ENCODE measurements around the gene RPGRIP1L. TPM values are rescaled to one million over a fixed set of nuclear protein-coding genes. Genes with fewer than 3 reads are reported as not detected.

RPGRIP1L gene
- total and polyA plus RNA-seq, 2 donors from 2014 or later = 4.3 to 10.2 TPM

DNA sequence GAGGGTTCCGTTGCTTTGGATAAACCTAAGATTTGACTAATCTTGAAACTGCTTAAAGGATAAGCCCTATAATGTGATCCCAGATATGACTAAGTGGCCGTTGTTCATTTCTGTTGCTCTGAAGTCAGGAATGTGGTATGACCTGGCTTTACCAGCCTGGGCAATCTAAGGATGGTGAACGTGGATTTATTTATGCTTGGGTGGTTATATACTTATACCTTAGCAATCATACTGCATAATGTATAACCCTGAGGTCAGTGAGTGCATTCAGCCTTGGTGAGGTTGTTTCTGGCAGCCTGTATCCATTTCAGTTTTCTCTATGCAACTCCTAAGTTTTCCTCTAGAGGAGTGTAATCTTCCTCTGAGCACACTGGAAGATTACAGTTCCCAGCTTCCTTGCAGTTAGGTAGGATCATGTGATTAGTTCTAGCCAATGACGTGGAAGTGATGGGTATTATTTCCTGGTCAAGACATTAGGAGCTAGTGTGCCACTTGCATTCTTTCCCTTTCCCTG is 42.2 kb upstream of the RPGRIP1L start:
- H3K36me3 ChIP-seq (ENCODE audit: control insufficient read depth in 2 of 3, insufficient read depth in 3 of 3, low read length in 3 of 3) = no peaks in the 10 kb centered on the region
- FAIRE-seq = no peak
- no peak for DNase-seq
- no peaks in the 10 kb centered on the region for H3K9me3 ChIP-seq (ENCODE audit: control insufficient read depth in 2 of 3, insufficient read depth in 1 of 3, low read length in 3 of 3)
- intact Hi-C loops (cut with DNase I) = no loop called here
- H3K27me3 ChIP-seq (ENCODE audit: control insufficient read depth, insufficient read depth, low read length) = no peaks in the 10 kb centered on the region
- H3K4me3 ChIP-seq (ENCODE audit: low read length in 3 of 3) = no peak overlapping the region
- no peak overlapping the region for H3K9ac ChIP-seq (ENCODE audit: low read length in 3 of 3)
- TF ChIP-seq, protein P1, sequence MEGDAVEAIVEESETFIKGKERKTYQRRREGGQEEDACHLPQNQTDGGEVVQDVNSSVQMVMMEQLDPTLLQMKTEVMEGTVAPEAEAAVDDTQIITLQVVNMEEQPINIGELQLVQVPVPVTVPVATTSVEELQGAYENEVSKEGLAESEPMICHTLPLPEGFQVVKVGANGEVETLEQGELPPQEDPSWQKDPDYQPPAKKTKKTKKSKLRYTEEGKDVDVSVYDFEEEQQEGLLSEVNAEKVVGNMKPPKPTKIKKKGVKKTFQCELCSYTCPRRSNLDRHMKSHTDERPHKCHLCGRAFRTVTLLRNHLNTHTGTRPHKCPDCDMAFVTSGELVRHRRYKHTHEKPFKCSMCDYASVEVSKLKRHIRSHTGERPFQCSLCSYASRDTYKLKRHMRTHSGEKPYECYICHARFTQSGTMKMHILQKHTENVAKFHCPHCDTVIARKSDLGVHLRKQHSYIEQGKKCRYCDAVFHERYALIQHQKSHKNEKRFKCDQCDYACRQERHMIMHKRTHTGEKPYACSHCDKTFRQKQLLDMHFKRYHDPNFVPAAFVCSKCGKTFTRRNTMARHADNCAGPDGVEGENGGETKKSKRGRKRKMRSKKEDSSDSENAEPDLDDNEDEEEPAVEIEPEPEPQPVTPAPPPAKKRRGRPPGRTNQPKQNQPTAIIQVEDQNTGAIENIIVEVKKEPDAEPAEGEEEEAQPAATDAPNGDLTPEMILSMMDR (IDR thresholded peaks at IDR 0.05; ENCODE audit: borderline replicate concordance, extremely low read depth, insufficient read depth) = no peak
- no peak overlapping the region for H3K27ac ChIP-seq (ENCODE audit: low read depth in 2 of 2, low read length in 2 of 2)
- H3K4me1 ChIP-seq (ENCODE audit: control insufficient read depth in 2 of 3, insufficient read depth in 2 of 3, low read depth in 1 of 3, low read length in 3 of 3) = peaks cover 0 to 6% (median 3%) of the 10 kb centered on the region in 3 donors

GRCh38 chr16:53745086-53745485 is 41.4 kb upstream of the RPGRIP1L start:
- H3K9me3 ChIP-seq (ENCODE audit: control insufficient read depth in 2 of 3, insufficient read depth in 1 of 3, low read length in 3 of 3) = no peaks in the 10 kb centered on the region
- no peak overlapping the region for H3K4me3 ChIP-seq (ENCODE audit: low read length in 3 of 3)
- intact Hi-C loops (cut with DNase I) = no loop called here
- TF ChIP-seq, protein P1 (IDR thresholded peaks at IDR 0.05; ENCODE audit: borderline replicate concordance, extremely low read depth, insufficient read depth) = no peak
- H3K27me3 ChIP-seq (ENCODE audit: control insufficient read depth, insufficient read depth, low read length) = no peaks in the 10 kb centered on the region
- H3K9ac ChIP-seq (ENCODE audit: low read length in 3 of 3) = no peak overlapping the region
- H3K4me1 ChIP-seq (ENCODE audit: control insufficient read depth in 2 of 3, insufficient read depth in 2 of 3, low read depth in 1 of 3, low read length in 3 of 3) = peaks cover 0 to 6% (median 3%) of the 10 kb centered on the region in 3 donors
- no peak overlapping the region for H3K27ac ChIP-seq (ENCODE audit: low read depth in 2 of 2, low read length in 2 of 2)
- FAIRE-seq (no peak), DNase-seq (no peak)
- H3K36me3 ChIP-seq (ENCODE audit: control insufficient read depth in 2 of 3, insufficient read depth in 3 of 3, low read length in 3 of 3) = no peaks in the 10 kb centered on the region

- H3K36me3 ChIP-seq (ENCODE audit: control insufficient read depth in 2 of 3, insufficient read depth in 3 of 3, low read length in 3 of 3) = no peaks in the 10 kb centered on the region
- H3K9me3 ChIP-seq (ENCODE audit: control insufficient read depth in 2 of 3, insufficient read depth in 1 of 3, low read length in 3 of 3) = no peaks in the 10 kb centered on the region
- no peaks in the 10 kb centered on the region for H3K27me3 ChIP-seq (ENCODE audit: control insufficient read depth, insufficient read depth, low read length)
- H3K4me1 ChIP-seq (ENCODE audit: control insufficient read depth in 2 of 3, insufficient read depth in 2 of 3, low read depth in 1 of 3, low read length in 3 of 3) = peaks cover 0 to 6% (median 3%) of the 10 kb centered on the region in 3 donors
- intact Hi-C loops (cut with DNase I) = no loop called here
- no peak for FAIRE-seq
- TF ChIP-seq, protein P1 (IDR thresholded peaks at IDR 0.05; ENCODE audit: borderline replicate concordance, extremely low read depth, insufficient read depth) = no peak
- no peak overlapping the region for H3K27ac ChIP-seq (ENCODE audit: low read depth in 2 of 2, low read length in 2 of 2)
- H3K9ac ChIP-seq (ENCODE audit: low read length in 3 of 3) = no peak overlapping the region
- no peak for DNase-seq
- no peak overlapping the region for H3K4me3 ChIP-seq (ENCODE audit: low read length in 3 of 3)
Observed at GRCh38 chr16:53744449-53744848, 40.8 kb upstream of the RPGRIP1L start.

DNA sequence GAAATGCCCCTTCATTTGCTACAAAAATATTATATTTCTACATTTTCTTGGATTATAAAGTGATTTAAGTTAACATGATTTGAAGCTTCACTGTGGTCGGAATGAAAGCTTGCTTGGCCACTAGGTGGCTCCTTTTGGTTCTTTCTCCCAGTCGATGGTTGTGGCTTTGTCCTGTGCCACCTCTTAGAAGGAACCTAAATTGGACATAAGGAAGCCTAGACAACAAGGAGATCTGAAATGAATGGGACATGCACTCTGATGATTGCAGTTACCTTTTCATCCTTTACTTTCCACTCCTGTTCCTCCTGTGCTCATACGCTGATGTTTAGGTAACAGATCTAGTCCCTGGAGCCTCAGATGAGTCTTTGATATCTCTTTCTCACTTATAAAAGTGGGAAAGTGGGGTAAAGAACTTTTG is 39.5 kb upstream of the RPGRIP1L start:
- no peak overlapping the region for H3K27ac ChIP-seq (ENCODE audit: low read depth in 2 of 2, low read length in 2 of 2)
- H3K36me3 ChIP-seq (ENCODE audit: control insufficient read depth in 2 of 3, insufficient read depth in 3 of 3, low read length in 3 of 3) = no peaks in the 10 kb centered on the region
- H3K4me1 ChIP-seq (ENCODE audit: control insufficient read depth in 2 of 3, insufficient read depth in 2 of 3, low read depth in 1 of 3, low read length in 3 of 3) = peaks cover 0 to 6% (median 3%) of the 10 kb centered on the region in 3 donors
- no peak overlapping the region for H3K4me3 ChIP-seq (ENCODE audit: low read length in 3 of 3)
- no peaks in the 10 kb centered on the region for H3K9me3 ChIP-seq (ENCODE audit: control insufficient read depth in 2 of 3, insufficient read depth in 1 of 3, low read length in 3 of 3)
- TF ChIP-seq, protein P1 (IDR thresholded peaks at IDR 0.05; ENCODE audit: borderline replicate concordance, extremely low read depth, insufficient read depth) = peak; percentile 57
- H3K9ac ChIP-seq (ENCODE audit: low read length in 3 of 3) = no peak overlapping the region
- no peaks in the 10 kb centered on the region for H3K27me3 ChIP-seq (ENCODE audit: control insufficient read depth, insufficient read depth, low read length)
- no peak for FAIRE-seq
- no peak for DNase-seq
- intact Hi-C loops (cut with DNase I) = no loop called here
